GM12878 (cell line): Measurements from ENCODE around the gene SPATA3. TPM values are rescaled to one million over a fixed set of nuclear protein-coding genes. Genes with fewer than 3 reads are reported as not detected.

Experiments
- ATAC-seq: fragments of 200-7000 bp; cut with Tn5 transposase; 3 replicates; pipeline ENCODE4 v1.9.1; 2020; ENCODE audit warnings: mild to moderate bottlenecking, moderate library complexity
- BruUV-seq: library from RNA; stranded (reverse); fragments of 400-500 nt; replicated peaks from 2 replicates; lab custom pipeline; 2021; lab: Mats Ljungman, UMichigan
- CTCF ChIA-PET: fragments of 300-600 bp; sonication (Branson Sonifier 250); formaldehyde crosslinking; extraction: SDS; loops from one replicate; lab custom pipeline; 2021; ENCODE audit warnings: inconsistent platforms; lab: Yijun Ruan, JAX
- POLR2A ChIA-PET: fragments of 350-600 bp; formaldehyde crosslinking; extraction: SDS; loops from one replicate; lab custom pipeline; 2021; ENCODE audit warnings: inconsistent platforms; lab: Charles Lee
- RAD21 ChIA-PET: fragments of 300-600 bp; sonication (Branson Sonifier 250); formaldehyde crosslinking; loops from one replicate; lab custom pipeline; 2023; ENCODE audit warnings: antibody characterized with exemption; ENCODE audit not compliant: unreplicated experiment; lab: Charles Lee
- SMC1A ChIA-PET: fragments of 300-600 bp; sonication (Branson Sonifier 250); formaldehyde crosslinking; loops from one replicate; lab custom pipeline; 2023; ENCODE audit not compliant: unreplicated experiment, uncharacterized antibody; lab: Charles Lee
- DNase-seq: peaks from one replicate; pipeline ENCODE4 v3.0.0-alpha.2; 2011; ENCODE audit warnings: low read depth, low spot score
- FAIRE-seq: peaks from 3 replicates; lab custom pipeline; 2011; peaks lifted over from hg19 to GRCh38; lab: Jason Lieb, UNC
- H2AFZ ChIP-seq: 2 replicates; pipeline ENCODE4 v1.6.0; 2011; ENCODE audit warnings: low read depth, low read length, control low read depth; ENCODE audit not compliant: control insufficient read depth
- H3K27ac ChIP-seq: 2 replicates; pipeline ENCODE4 v1.5.1; 2011; ENCODE audit warnings: control low read depth; ENCODE audit not compliant: control insufficient read depth, insufficient read depth
- H3K27me3 ChIP-seq, 2 experiments: replicated peaks in 1 of 2; 2 replicates each; pipeline versions ENCODE4 v1.6.0 to v1.6.1; 2011; ENCODE audit warnings: low read length in 1 of 2; ENCODE audit not compliant: control insufficient read depth in 2 of 2, insufficient read depth in 2 of 2
- H3K36me3 ChIP-seq, 2 experiments: 2 replicates each; pipeline ENCODE4 v1.5.1; 2011; ENCODE audit warnings: low read length in 1 of 2; ENCODE audit not compliant: control insufficient read depth in 2 of 2, insufficient read depth in 2 of 2
- H3K4me1 ChIP-seq: 2 replicates; pipeline ENCODE4 v1.6.1; 2011; ENCODE audit warnings: mild to moderate bottlenecking, low read length, moderate library complexity, mixed read lengths; ENCODE audit not compliant: control insufficient read depth, insufficient read depth
- H3K4me2 ChIP-seq: 2 replicates; pipeline ENCODE4 v1.6.0; 2011; ENCODE audit warnings: control low read depth; ENCODE audit not compliant: control insufficient read depth, insufficient read depth
- H3K4me3 ChIP-seq: fragments of 200-600 bp; sonication (generic); 2 replicates; pipeline ENCODE4 v1.5.1; 2016
- H3K79me2 ChIP-seq: 2 replicates; pipeline ENCODE4 v1.6.0; 2011; ENCODE audit warnings: low read length; ENCODE audit not compliant: control insufficient read depth, insufficient read depth
- H3K9ac ChIP-seq: 2 replicates; pipeline ENCODE4 v1.8.0; 2011; ENCODE audit warnings: low read length, control low read depth, mixed read lengths; ENCODE audit not compliant: control insufficient read depth, insufficient read depth
- H3K9me3 ChIP-seq: replicated peaks from 3 replicates; pipeline ENCODE4 v1.5.1; 2011; ENCODE audit warnings: mild to moderate bottlenecking, low read length; ENCODE audit not compliant: control insufficient read depth, insufficient read depth
- H4K20me1 ChIP-seq: 2 replicates; pipeline ENCODE4 v1.6.0; 2011; ENCODE audit not compliant: control insufficient read depth, insufficient read depth
- MTA2 ChIP-seq: fragments of 450-650 bp; IDR thresholded peaks from 2 replicates; pipeline ENCODE4 v1.6.1; 2016; ENCODE audit warnings: low read depth, mild to moderate bottlenecking, moderate library complexity
- RCOR1 ChIP-seq: conservative IDR thresholded peaks from 2 replicates; pipeline ENCODE4 v1.6.1; 2012; ENCODE audit warnings: low read depth, low read length, improper control_type of control experiment
- SMAD5 ChIP-seq: IDR thresholded peaks from 2 replicates; pipeline ENCODE4 v1.6.1; 2016; ENCODE audit warnings: antibody characterized with exemption, low read depth
- ZNF622 ChIP-seq: fragments of 450-650 bp; IDR thresholded peaks from 2 replicates; pipeline ENCODE4 v1.6.1; 2017; ENCODE audit warnings: mild to moderate bottlenecking, inconsistent platforms
- WGBS: methylation state at CpG from one replicate; pipeline ENCODE4 v1.1.6; 2016; ENCODE audit warnings: low lambda C conversion rate; ENCODE audit not compliant: insufficient replicate concordance, insufficient coverage; ENCODE audit errors: missing lambda C conversion rate; 5-methylcytosine and 5-hydroxymethylcytosine counted together
- in situ Hi-C: fragments of 300-500 bp; cut with MboI; formaldehyde crosslinking; loops from 9 replicates; pipeline ENCODE4 v1.14.3; 2018; ENCODE audit warnings: mixed read lengths
- intact Hi-C: fragments of 100-400 bp; cut with micrococcal nuclease; formaldehyde crosslinking; loops from one replicate; pipeline ENCODE4 v1.14.2; 2022; ENCODE audit not compliant: unreplicated experiment
- polyA plus RNA-seq, 11 experiments: library from polyadenylated mRNA; depleted of rRNA in 4 of 11; unstranded in 6 of 11; stranded (reverse) in 5 of 11; fragments of >200 nt; fragmentation: Nextera tagmentation in 4 of 11; fragmentation: Illumina TruSeq in 1 of 11; extraction: Ambion mirVana in 4 of 11; extraction: Trizol in 1 of 11; gene quantifications; 1 replicate in 1 of 11; 2 replicates in 10 of 11; pipeline versions ENCODE4 v1.2.1 to v1.2.3, GENCODE V29; 2011 to 2016; ENCODE audit warnings: inconsistent platforms in 2 of 11, missing spikeins in 2 of 11, low read depth in 1 of 11
- total RNA-seq, 4 experiments: library from RNA; depleted of rRNA in 3 of 4; stranded (reverse); fragments of >200 nt in 3 of 4; fragmentation: Illumina TruSeq in 1 of 4; extraction: Trizol in 1 of 4; gene quantifications; 2 replicates each; pipeline versions ENCODE4 v1.2.1 to v1.2.3, GENCODE V29; 2013 to 2021
- TF ChIP-seq, protein P1 (sequence below): IDR thresholded peaks from 2 replicates; pipeline ENCODE4 v1.6.1; 2012; ENCODE audit warnings: low read depth, low read length, improper control_type of control experiment

Gene SPATA3
- total and polyA plus RNA-seq, 10 of the 15 experiments (the other 5 are each of a cell fraction or from before 2014, with no cell fraction given), result not detected

DNA sequence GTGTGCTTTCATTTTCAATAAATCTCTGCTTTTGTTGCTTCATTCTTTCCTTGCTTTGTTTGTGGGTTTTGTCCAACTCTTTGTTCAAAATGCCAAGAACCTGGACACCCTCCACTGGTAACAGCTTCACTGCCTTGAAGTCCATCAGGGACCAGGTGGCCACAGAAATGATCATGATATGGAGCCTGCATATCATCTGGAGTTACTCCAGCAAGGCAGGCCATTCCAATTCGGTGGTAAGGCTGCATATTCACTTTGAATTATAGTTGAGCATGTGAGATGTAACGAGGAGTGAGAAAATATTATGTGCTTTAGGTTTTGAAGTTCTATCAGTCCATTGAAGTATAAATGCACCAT is 26.3 kb upstream of the SPATA3 start:
- SMC1A ChIA-PET, result interaction anchor here (0.7 to 16.2 kb wide), 4 partner anchors 14 to 213 kb away, joined by 3 to 266 read pairs (median 78); no protein-coding TSS in a partner anchor
- Histone ChIP-seq H3K4me1 (peaks cover 21% of the 10 kb centered on the region), H3K9ac (no peak overlapping the region), H3K79me2 (no peaks in the 10 kb centered on the region), H3K4me3 (peak overlapping the region; percentile 13; the same call in 1 of the 2 replicates), H2AFZ (no peak overlapping the region; the same call in 1 of the 2 replicates), H4K20me1 (no peaks in the 10 kb centered on the region), H3K27ac (peak overlapping the region; percentile 44; the same call in 1 of the 2 replicates), H3K9me3 (no peaks in the 10 kb centered on the region), H3K36me3 (no peaks in the 10 kb centered on the region), H3K27me3 (no peaks in the 10 kb centered on the region), H3K4me2 (peak overlapping the region; percentile 36; the same call in 1 of the 2 replicates)
- TSS peak; percentile 80 for BruUV-seq
- DNase-seq, result no peak
- intact Hi-C loops, result loop anchor here (10.0 kb wide), 1 partner anchor 305 kb away; no protein-coding TSS in a partner anchor
- in situ Hi-C loops, result no loop called here
- POLR2A ChIA-PET, result interaction anchor here (0.5 to 10.4 kb wide), 4 partner anchors 13 to 943 kb away, joined by 3 to 192 read pairs (median 5); no protein-coding TSS in a partner anchor
- no peak for ATAC-seq
- FAIRE-seq, result no peak
- CTCF ChIA-PET, result interaction anchor here (0.6 to 1.5 kb wide), 3 partner anchors 11 to 313 kb away, joined by 3 to 4 read pairs (median 3); no protein-coding TSS in a partner anchor
- RAD21 ChIA-PET, result interaction anchor here (0.7 to 6.6 kb wide), 5 partner anchors 16 to 508 kb away, joined by 3 to 36 read pairs (median 4); no protein-coding TSS in a partner anchor
- TF ChIP-seq SMAD5, result peak; percentile 51; the same call in 1 of the 2 replicates
- TF ChIP-seq, protein P1, sequence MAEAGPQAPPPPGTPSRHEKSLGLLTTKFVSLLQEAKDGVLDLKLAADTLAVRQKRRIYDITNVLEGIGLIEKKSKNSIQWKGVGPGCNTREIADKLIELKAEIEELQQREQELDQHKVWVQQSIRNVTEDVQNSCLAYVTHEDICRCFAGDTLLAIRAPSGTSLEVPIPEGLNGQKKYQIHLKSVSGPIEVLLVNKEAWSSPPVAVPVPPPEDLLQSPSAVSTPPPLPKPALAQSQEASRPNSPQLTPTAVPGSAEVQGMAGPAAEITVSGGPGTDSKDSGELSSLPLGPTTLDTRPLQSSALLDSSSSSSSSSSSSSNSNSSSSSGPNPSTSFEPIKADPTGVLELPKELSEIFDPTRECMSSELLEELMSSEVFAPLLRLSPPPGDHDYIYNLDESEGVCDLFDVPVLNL, result no peak
- WGBS, result 54% methylated on average over 2 of the region's 2 CpGs

DNA sequence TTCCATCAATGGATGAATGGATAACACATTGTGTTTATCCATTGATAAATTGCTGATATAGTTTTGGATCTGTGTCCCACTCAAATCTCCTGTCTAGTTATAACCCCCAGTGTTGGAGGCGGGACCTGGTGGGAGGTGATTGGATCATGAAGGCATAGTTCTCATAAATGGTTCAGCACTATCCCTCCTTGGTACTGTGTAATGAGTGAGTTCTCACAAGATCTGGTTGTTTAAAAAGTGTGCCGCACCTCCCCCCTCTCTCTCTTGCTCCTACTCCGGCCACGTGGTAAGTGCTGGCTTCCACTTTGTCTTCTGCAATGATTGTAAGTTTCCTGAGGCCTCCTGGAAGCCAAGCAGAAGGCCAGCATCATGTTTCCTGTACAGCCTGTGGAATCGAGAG is 23.9 kb upstream of the SPATA3 start:
- Histone ChIP-seq H3K9ac (no peak overlapping the region), H3K79me2 (no peaks in the 10 kb centered on the region; the same call in 1 of the 2 replicates), H3K4me2 (no peak overlapping the region), H3K27me3 (no peaks in the 10 kb centered on the region), H3K4me3 (no peak overlapping the region), H2AFZ (no peak overlapping the region), H3K9me3 (no peaks in the 10 kb centered on the region), H3K27ac (no peak overlapping the region), H3K36me3 (no peaks in the 10 kb centered on the region), H3K4me1 (peaks cover 45% of the 10 kb centered on the region), H4K20me1 (no peaks in the 10 kb centered on the region)
- ChIA-PET POLR2A (interaction anchor here (1.3 to 10.4 kb wide), 3 partner anchors 9 to 21 kb away, joined by 3 to 192 read pairs (median 60); no protein-coding TSS in a partner anchor), SMC1A (interaction anchor here (1.0 to 16.2 kb wide), 4 partner anchors 9 to 47 kb away, joined by 3 to 266 read pairs (median 98); partner anchors contain the start of gene GPR55), RAD21 (interaction anchor here (1.9 to 6.1 kb wide), 3 partner anchors 13 to 46 kb away, joined by 4 to 114 read pairs (median 76); no protein-coding TSS in a partner anchor), CTCF (interaction anchor here (1.4 to 1.9 kb wide), 2 partner anchors 14 to 25 kb away, joined by 4 to 6 read pairs; no protein-coding TSS in a partner anchor)
- BruUV-seq, result no TSS peak
- in situ Hi-C loops, result no loop called here
- FAIRE-seq, result no peak
- no peak for TF ChIP-seq MTA2
- TF ChIP-seq RCOR1, result no peak
- TF ChIP-seq ZNF622, result no peak
- WGBS, result 40% methylated on average over 5 of the region's 5 CpGs
- no peak for ATAC-seq
- no peak for DNase-seq
- intact Hi-C loops, result loop anchor here (10.0 kb wide), 1 partner anchor 307 kb away; no protein-coding TSS in a partner anchor
